GM12892 (cell line): ENCODE results near the gene ANKRD52. TPM values are rescaled to one million over a fixed set of nuclear protein-coding genes. Genes with fewer than 3 reads are reported as not detected.

Source experiments
- DNase-seq: peaks from one replicate; pipeline ENCODE4 v3.0.0; 2011; ENCODE audit not compliant: insufficient read length
- FAIRE-seq: peaks from 2 replicates; lab custom pipeline; 2011; peaks lifted over from hg19 to GRCh38; lab: Jason Lieb, UNC
- POLR2A ChIP-seq: IDR thresholded peaks from 2 replicates; pipeline ENCODE4 v1.6.1; 2011; ENCODE audit warnings: low read depth, low read length, control low read depth
- POLR2AphosphoS5 ChIP-seq: IDR thresholded peaks from 2 replicates; pipeline ENCODE4 v1.6.1; 2011; ENCODE audit warnings: low read depth, low read length, control low read depth
- TAF1 ChIP-seq: IDR thresholded peaks from 2 replicates; pipeline ENCODE4 v1.6.1; 2011; ENCODE audit warnings: low read depth, mild to moderate bottlenecking, control low read depth, low read length, borderline replicate concordance
- polyA plus RNA-seq: library from polyadenylated mRNA; unstranded; fragments of >200 nt; gene quantifications from one replicate; pipeline ENCODE4 v1.2.1, GENCODE V29; 2012; ENCODE audit warnings: missing spikeins, inconsistent platforms; ENCODE audit not compliant: missing spikeins

Gene ANKRD52
- 12.3 TPM for polyA plus RNA-seq

DNA sequence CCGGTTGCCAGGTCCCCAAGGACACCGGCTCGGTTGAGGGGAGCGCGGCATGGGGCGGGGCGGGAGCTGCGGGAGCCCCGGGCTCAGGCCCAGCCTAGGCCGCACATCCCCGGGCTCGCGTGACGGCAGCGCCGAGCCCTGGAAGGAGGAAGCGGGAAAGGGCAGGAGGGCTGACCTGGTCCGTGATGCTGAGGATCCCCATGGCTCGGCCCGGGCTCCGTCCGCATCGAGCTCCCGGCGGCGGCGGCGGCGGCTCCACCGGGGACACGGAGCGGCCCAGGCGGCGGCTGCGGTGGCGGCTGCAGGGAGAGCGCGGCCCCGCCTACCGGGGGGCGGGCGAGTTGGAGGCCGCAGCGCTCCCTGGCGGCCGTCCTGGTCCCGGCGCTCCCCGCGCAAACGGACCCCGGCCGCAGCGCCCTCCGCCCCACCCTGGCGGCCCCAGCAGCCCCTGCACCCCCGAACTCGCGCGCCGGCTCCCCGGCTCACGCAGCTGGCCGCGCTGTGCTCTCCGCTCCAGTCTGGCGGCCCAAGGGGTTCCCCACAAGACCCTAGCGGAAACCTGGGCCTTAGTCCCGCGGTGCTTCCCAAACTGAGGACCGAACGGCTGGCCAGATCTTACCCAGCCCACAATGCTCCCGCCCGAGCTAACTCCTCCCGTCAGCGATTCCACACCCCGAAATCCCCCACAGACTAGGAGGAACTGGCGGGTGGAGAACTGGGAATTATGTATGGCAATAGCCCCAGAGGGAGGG lies at the start of gene ANKRD52:
ANKRD52 (minus strand) TSS at position 317 of the 752 bp plus-strand sequence; CDS start at position 202, 115 bp downstream.
- peak; percentile 46; the same call in 1 of the 2 replicates for TF ChIP-seq POLR2A
- TF ChIP-seq TAF1 = 0 out of 2 replicates have a peak, but pooled peaks have one; percentile 47
- no peak for TF ChIP-seq POLR2AphosphoS5
- DNase-seq = peak; percentile 96
- peak; percentile 94 for FAIRE-seq

DNA sequence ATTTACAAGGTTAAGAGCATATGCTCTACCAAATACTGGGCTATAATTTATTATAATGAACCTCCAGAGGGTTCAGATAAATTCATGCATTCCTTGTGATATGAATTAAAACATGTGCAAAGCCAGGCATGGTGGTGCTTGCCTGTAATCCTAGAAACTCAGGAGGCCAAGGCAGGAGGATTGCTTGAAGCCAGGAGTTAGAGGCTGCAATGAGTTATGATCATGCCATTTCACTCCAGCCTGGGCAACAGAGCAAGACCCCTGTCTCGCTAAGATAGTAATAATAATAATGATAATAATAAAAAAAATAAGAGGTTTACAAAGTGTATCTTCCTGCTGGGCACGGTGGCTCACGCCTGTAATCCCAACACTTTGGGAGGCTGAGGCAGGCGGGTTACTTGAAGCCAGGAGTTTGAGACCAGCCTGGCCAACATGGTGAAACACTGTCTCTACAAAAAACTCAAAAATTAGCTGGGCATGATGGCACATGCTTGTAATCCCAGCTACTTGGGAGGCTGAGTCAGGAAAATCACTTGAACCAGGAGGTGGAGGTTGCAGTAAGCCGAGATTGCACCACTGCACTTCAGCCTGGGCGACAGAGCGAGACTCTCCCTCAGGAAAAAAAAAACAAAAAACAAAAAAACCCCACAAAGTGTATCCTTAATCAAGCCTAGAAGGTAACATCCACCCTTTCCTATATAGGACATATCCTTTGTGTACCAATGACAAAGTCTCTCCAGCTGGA lies 49.2 kb upstream of the ANKRD52 start:
- TF ChIP-seq POLR2AphosphoS5 = no peak
- no peak for DNase-seq
- FAIRE-seq = no peak

DNA sequence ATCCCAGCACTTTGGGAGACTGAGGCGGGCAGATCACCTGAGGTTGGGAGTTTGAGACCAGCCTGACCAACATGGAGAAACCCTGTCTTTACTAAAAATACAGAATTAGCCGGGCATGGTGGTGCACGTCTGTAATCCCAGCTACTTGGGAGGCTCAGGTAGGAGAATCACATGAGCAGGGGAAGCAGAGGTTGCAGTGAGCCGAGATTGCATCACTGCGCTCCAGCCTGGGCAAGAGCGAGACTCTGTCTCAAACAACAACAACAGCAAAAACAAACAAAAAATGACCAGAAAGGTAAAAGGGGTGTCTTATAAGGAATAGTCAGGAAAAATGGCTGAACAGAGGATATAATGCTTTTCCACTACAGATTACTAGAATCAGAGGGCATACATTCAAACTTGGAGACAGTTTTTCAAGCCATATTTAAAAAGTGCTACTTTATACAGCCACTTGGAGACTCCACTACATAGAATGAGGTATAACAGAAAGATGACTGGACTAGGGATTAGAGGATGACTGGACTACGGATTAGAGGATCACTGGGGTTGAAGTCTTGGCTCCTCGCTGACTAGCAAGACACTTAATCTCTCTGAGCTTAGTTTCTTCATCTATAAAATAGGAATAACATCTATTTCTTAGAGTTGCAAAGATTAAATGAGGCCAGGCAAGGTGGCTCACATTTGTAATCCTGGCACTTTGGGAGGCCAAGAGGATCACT lies 46.8 kb upstream of the ANKRD52 start:
- no peak for TF ChIP-seq POLR2AphosphoS5
- no peak for TF ChIP-seq POLR2A
- TF ChIP-seq TAF1 = no peak
- no peak for DNase-seq
- no peak for FAIRE-seq

DNA sequence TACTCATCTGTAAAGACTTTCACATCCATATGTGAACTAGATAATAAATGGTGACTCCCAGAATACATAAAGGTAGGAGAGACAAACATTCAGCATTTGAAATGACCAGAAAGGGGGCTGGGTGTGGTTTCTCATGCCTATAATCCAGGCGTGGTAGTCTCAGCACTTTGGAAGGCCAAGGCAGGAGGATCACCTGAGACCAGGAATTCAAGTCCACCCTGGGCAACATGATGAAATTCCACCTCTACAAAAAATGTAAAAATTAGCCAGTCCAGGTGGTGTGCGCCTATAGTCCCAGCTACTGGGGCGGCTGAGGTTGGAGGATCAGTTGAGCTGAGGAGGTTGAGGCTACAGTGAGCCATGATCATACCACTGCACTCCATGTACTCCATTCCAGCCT lies 46.1 kb upstream of the ANKRD52 start:
- no peak for FAIRE-seq
- TF ChIP-seq POLR2A = no peak
- no peak for TF ChIP-seq POLR2AphosphoS5
- TF ChIP-seq TAF1 = no peak

DNA sequence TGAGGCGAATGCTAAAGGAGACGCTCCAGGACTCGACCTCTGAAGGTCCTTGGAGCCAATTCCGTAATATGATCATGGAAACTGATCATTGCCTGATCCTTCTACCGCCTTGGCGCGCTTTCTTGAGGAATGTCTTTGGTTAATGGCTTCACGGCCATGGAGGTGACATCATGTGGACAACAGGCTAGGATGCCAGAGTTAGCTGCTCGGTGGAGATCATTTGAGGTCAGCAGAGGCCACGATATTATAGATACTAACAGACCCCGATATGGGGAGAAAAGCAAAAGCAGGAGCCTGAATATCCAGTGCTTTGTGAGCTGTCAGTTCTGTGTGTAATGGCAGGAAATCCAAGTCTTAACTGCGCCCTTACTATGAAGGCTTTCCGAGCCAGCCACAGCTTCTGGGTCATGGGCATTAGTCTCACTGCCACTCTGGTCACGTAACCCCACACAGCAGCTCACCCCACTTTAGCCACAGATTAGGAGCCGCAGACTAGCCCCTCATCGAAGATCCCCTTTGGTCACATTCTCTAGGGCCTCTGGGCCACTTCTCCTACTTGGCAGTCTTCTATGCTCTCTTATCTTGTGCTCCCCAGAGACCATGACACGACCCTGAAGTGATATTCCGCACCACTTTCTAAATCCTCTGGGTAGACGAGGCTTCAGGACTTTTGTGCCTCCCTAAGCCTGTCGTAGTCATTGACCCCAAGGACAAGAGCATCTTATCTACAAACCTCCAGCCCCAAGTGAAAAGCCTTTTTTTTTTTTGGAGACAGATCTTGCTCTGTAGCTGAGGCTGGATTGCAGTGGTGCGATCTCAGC lies 42.7 kb upstream of the ANKRD52 start:
- no peak for DNase-seq
- FAIRE-seq = no peak
- no peak for TF ChIP-seq POLR2A

More for the DNA sequence above, 46.1 kb upstream of the ANKRD52 start:
- no peak for DNase-seq

DNA sequence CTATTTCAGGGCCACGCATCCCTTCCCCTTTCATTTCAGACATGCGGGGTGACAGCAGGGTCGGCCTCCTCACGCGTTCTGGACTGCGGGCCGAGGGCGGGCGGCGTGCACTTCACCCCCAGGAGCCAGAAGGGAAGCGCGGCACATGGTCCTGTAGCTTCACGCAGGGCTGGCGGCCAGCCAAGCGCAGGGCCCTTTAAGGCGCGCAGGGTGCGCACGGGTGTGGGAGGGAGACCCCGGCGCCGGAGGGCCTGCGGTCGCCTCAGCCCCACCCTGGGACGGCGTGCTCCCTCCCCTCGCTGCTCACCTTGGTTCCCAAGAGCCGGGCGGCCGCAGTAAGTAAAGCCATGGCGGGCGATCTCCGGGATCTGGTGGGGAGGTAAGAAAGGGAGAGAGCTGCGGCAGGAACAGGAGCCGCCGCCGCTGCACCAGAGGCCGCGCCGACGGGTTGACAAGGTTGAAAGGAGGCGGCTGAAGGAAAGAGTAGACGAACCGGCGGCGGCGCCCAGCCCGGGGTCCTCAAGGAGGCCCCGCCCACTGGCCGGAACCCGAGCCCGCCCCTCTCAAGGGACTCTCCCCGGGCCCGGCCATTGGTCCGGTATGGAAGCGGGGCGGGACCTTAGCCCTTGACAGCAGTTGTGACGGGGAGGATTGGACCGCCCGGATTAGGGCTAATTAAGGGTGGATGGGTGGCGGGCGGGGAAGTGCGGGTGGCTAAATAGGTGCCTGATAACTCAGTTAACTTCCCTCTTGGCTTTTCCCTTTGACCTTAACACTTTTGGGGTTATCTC lies 41.9 kb upstream of the ANKRD52 start, which contains the start of gene CS:
CS (minus strand) TSS at position 478 of the 791 bp plus-strand sequence; CDS start at position 349, 129 bp downstream.
- TF ChIP-seq TAF1 = no peak
- peak; percentile 47; the same call in 1 of the 2 replicates for TF ChIP-seq POLR2AphosphoS5
- TF ChIP-seq POLR2A = peak; percentile 43; the same call in 1 of the 2 replicates
- FAIRE-seq (peak; percentile 92), DNase-seq (peak; percentile 88)

DNA sequence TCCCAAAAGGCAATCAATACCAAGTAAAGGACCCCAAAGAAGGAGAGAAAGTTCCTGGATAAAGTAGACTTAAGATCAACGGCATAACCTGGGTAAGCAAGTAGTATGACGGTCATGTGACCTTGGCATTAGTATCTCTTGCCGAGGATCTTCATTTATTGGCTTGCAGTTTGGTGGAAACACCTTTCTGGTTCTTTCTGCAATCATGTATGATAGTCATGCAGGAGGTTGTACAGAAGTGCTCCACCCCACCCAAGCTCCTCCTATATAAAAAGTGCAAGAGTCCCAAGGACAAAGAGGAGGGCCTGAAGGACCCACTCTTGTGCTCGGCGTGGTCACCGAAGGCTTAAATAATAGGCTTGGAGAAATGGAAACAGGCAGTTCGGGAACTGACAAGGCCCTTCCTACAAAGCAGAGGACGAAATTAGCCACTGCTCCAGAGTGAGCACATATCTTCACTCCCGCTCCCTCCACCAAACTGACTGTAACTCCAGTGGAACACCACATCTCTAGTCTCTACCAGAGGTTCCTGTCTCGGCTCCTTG lies 41.2 kb upstream of the ANKRD52 start:
- FAIRE-seq (no peak), DNase-seq (no peak)
- TF ChIP-seq TAF1 (peak; percentile 15; the same call in 1 of the 2 replicates), POLR2A (no peak)

DNA sequence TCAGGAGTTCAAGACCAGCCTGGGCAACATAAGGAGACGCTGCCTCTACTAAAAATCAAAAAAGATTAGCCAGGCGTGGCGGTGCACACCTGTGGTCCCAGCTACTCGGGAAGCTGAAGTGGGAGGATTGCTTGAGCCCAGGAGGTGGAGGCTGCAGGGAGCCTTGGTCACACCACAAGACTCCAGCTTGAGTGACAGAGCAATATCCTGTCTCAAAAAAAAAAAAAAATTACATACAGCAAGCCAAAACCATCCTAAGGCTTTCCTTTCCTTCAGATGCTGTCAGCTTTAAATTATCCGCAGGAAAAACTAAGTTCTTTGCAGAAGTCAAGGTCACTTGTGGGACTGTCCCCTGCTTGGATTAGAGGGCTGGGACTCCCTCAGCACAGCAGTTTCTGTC lies 40.6 kb upstream of the ANKRD52 start:
- FAIRE-seq = no peak
- no peak for TF ChIP-seq POLR2AphosphoS5
- no peak for TF ChIP-seq POLR2A
- no peak for TF ChIP-seq TAF1
- DNase-seq = no peak

DNA sequence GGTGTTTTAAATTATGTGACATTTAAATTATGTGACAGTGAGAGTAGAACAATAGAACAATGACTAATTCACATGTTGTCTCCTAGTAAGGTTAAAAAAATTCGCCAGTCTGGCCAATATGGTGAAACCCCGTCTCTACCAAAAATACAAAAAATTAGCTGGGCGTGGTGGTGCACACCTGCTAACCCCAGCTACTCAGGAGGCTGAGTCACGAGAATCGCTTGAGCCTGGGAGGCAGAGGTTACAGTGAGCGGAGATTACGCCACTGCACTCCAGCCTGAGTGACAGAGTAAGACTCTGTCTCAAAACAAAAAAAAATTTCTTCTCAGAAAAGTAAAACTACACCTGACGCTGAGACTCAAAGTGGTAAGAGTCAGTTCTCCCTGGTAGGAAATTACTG lies 39.2 kb upstream of the ANKRD52 start:
- TF ChIP-seq POLR2AphosphoS5 = no peak
- no peak for TF ChIP-seq POLR2A
- TF ChIP-seq TAF1 = no peak
- no peak for FAIRE-seq
- DNase-seq = no peak

DNA sequence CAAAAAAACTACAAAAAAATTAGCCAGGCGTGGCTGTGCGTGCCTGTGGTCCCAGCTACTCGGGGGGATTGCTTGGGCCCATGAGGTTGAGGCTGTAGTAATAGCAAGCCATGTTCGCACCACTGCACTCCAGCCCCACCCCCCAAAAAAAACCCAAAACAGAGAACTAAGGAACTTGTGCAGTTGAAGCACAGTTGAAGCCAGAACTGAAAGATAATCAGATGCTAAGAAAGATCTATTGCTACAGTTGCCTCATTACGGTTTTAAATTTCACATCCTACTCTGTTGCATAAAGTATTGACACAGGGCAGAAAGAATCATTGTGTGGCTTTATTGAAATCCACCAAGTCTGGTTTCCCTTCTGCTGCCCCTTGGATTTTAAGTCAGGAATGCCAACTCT lies 38.1 kb upstream of the ANKRD52 start:
- no peak for FAIRE-seq
- no peak for TF ChIP-seq POLR2AphosphoS5
- TF ChIP-seq TAF1 = no peak
- no peak for TF ChIP-seq POLR2A
- DNase-seq = no peak
